HepG2 (cell line): ENCODE data around the gene PRXL2A. TPM values are rescaled to one million over a fixed set of nuclear protein-coding genes. Genes with fewer than 3 reads are reported as not detected.
A peak's percentile ranks its signal among the peaks of the same experiment; 100 is the strongest.

Experiments used
- CBX1 ChIP-seq: IDR thresholded peaks from one replicate; pipeline ENCODE4 v1.6.1; 2016; ENCODE audit warnings: antibody characterized with exemption, low read depth
- CCDC6 ChIP-seq: sonication (generic); formaldehyde crosslinking; IDR thresholded peaks from 2 replicates; pipeline ENCODE4 v1.8.1; 2022; ENCODE audit warnings: mild to moderate bottlenecking, missing genetic modification reagents, moderate library complexity
- ETV6 ChIP-seq: sonication (generic); formaldehyde crosslinking; conservative IDR thresholded peaks from 2 replicates; pipeline ENCODE4 v1.4.0; 2020; ENCODE audit warnings: missing genetic modification reagents
- NBN ChIP-seq: fragments of 450-650 bp; conservative IDR thresholded peaks from 2 replicates; pipeline ENCODE4 v1.6.1; 2017
- NFYB ChIP-seq: sonication (generic); formaldehyde crosslinking; IDR thresholded peaks from 2 replicates; pipeline ENCODE4 v1.4.0; 2020; ENCODE audit warnings: missing genetic modification reagents
- PHF5A ChIP-seq: IDR thresholded peaks from one replicate; pipeline ENCODE4 v1.6.1; 2018; ENCODE audit warnings: low read depth, missing genetic modification reagents; ENCODE audit not compliant: unreplicated experiment
- ZFP36L2 ChIP-seq: sonication (generic); formaldehyde crosslinking; IDR thresholded peaks from 2 replicates; pipeline ENCODE4 v1.4.0; 2020; ENCODE audit warnings: missing genetic modification reagents
- ZNF17 ChIP-seq: sonication (generic); formaldehyde crosslinking; IDR thresholded peaks from 2 replicates; pipeline ENCODE4 v1.5.0; 2020; ENCODE audit warnings: mild to moderate bottlenecking, missing genetic modification reagents
- ZNF224 ChIP-seq: sonication (generic); formaldehyde crosslinking; IDR thresholded peaks from 2 replicates; pipeline ENCODE4 v1.5.0; 2020; ENCODE audit warnings: mild to moderate bottlenecking, missing genetic modification reagents
- ZNF280B ChIP-seq: sonication (generic); formaldehyde crosslinking; IDR thresholded peaks from 2 replicates; pipeline ENCODE4 v1.5.0; 2020; ENCODE audit warnings: missing genetic modification reagents, mild to moderate bottlenecking, borderline replicate concordance
- ZNF317 ChIP-seq: sonication (generic); formaldehyde crosslinking; IDR thresholded peaks from 2 replicates; pipeline ENCODE4 v1.5.0; 2020; ENCODE audit warnings: mild to moderate bottlenecking, missing genetic modification reagents
- ZNF343 ChIP-seq: sonication (generic); formaldehyde crosslinking; IDR thresholded peaks from 2 replicates; pipeline ENCODE4 v1.4.0; 2020; ENCODE audit warnings: mild to moderate bottlenecking, missing genetic modification reagents
- ZNF414 ChIP-seq: sonication (generic); formaldehyde crosslinking; IDR thresholded peaks from 2 replicates; pipeline ENCODE4 v1.5.0; 2020; ENCODE audit warnings: missing genetic modification reagents
- ZNF430 ChIP-seq: sonication (generic); formaldehyde crosslinking; IDR thresholded peaks from 2 replicates; pipeline ENCODE4 v1.9.0; 2021; ENCODE audit warnings: mild to moderate bottlenecking, missing genetic modification reagents
- ZNF678 ChIP-seq: sonication (generic); formaldehyde crosslinking; IDR thresholded peaks from 2 replicates; pipeline ENCODE4 v1.4.0; 2020; ENCODE audit warnings: mild to moderate bottlenecking, missing genetic modification reagents
- ZNF761 ChIP-seq: sonication (generic); formaldehyde crosslinking; conservative IDR thresholded peaks from 2 replicates; pipeline ENCODE4 v1.4.0; 2020; ENCODE audit warnings: mild to moderate bottlenecking, missing genetic modification reagents
- polyA plus RNA-seq, 8 experiments: library from polyadenylated mRNA; depleted of rRNA in 3 of 8; stranded (reverse) in 7 of 8; unstranded in 1 of 8; fragments of >200 nt; fragmentation: Illumina TruSeq in 4 of 8; extraction: Trizol in 4 of 8; gene quantifications; 2 replicates each; pipeline versions ENCODE4 v1.2.1 to v1.2.3, GENCODE V29; 2011 to 2016; ENCODE audit warnings: low read depth in 4 of 8, missing spikeins in 1 of 8, mixed read lengths in 1 of 8; ENCODE audit not compliant: insufficient read depth in 1 of 8
- total RNA-seq, 5 experiments: library from RNA; depleted of rRNA; stranded (reverse); fragments of >200 nt; fragmentation: Illumina TruSeq; extraction: Trizol; gene quantifications; 2 replicates each; pipeline ENCODE4 v1.2.3, GENCODE V29; 2016; ENCODE audit warnings: low read depth in 1 of 5
- TF ChIP-seq, protein P1 (sequence below): sonication (generic); formaldehyde crosslinking; IDR thresholded peaks from 2 replicates; pipeline ENCODE4 v1.5.0; 2020; ENCODE audit warnings: mild to moderate bottlenecking, missing genetic modification reagents, borderline replicate concordance
- TF ChIP-seq, protein P2 (sequence below): sonication (generic); formaldehyde crosslinking; IDR thresholded peaks from 2 replicates; pipeline ENCODE4 v1.8.0; 2022; ENCODE audit warnings: mild to moderate bottlenecking, missing genetic modification reagents, borderline replicate concordance
- TF ChIP-seq, protein P3 (sequence below), 2 experiments: sonication (generic) in 1 of 2; formaldehyde crosslinking in 1 of 2; IDR thresholded peaks; 2 replicates each; pipeline versions ENCODE4 v1.4.0 to v1.6.1; 2018 to 2020; ENCODE audit warnings: missing genetic modification reagents in 2 of 2, borderline replicate concordance in 1 of 2, low read depth in 1 of 2, mild to moderate bottlenecking in 1 of 2, missing biosample characterization in 1 of 2

Gene PRXL2A
- total and polyA plus RNA-seq, 2 of the 13 experiments (the other 11 are each of a cell fraction or from before 2014, with no cell fraction given): 43.9 to 79.9 TPM

- TF ChIP-seq CBX1: no peak
- TF ChIP-seq, protein P1, sequence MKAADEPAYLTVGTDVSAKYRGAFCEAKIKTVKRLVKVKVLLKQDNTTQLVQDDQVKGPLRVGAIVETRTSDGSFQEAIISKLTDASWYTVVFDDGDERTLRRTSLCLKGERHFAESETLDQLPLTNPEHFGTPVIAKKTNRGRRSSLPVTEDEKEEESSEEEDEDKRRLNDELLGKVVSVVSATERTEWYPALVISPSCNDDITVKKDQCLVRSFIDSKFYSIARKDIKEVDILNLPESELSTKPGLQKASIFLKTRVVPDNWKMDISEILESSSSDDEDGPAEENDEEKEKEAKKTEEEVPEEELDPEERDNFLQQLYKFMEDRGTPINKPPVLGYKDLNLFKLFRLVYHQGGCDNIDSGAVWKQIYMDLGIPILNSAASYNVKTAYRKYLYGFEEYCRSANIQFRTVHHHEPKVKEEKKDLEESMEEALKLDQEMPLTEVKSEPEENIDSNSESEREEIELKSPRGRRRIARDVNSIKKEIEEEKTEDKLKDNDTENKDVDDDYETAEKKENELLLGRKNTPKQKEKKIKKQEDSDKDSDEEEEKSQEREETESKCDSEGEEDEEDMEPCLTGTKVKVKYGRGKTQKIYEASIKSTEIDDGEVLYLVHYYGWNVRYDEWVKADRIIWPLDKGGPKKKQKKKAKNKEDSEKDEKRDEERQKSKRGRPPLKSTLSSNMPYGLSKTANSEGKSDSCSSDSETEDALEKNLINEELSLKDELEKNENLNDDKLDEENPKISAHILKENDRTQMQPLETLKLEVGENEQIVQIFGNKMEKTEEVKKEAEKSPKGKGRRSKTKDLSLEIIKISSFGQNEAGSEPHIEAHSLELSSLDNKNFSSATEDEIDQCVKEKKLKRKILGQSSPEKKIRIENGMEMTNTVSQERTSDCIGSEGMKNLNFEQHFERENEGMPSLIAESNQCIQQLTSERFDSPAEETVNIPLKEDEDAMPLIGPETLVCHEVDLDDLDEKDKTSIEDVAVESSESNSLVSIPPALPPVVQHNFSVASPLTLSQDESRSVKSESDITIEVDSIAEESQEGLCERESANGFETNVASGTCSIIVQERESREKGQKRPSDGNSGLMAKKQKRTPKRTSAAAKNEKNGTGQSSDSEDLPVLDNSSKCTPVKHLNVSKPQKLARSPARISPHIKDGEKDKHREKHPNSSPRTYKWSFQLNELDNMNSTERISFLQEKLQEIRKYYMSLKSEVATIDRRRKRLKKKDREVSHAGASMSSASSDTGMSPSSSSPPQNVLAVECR (CRISPR knock-in tag): peak; percentile 50
- 0 out of 2 replicates have a peak, but pooled peaks have one; percentile 14 for TF ChIP-seq ZNF317 (CRISPR knock-in tag)
- TF ChIP-seq NBN: no peak
- no peak for TF ChIP-seq ZNF430 (CRISPR knock-in tag)
- no peak for TF ChIP-seq NFYB
- TF ChIP-seq, protein P2, sequence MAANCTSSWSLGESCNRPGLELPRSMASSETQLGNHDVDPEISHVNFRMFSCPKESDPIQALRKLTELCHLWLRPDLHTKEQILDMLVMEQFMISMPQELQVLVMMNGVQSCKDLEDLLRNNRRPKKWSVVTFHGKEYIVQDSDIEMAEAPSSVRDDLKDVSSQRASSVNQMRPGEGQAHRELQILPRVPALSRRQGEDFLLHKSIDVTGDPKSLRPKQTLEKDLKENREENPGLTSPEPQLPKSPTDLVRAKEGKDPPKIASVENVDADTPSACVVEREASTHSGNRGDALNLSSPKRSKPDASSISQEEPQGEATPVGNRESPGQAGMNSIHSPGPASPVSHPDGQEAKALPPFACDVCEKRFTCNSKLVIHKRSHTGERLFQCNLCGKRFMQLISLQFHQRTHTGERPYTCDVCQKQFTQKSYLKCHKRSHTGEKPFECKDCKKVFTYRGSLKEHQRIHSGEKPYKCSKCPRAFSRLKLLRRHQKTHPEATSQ (CRISPR knock-in tag): no peak
- TF ChIP-seq, protein P3, sequence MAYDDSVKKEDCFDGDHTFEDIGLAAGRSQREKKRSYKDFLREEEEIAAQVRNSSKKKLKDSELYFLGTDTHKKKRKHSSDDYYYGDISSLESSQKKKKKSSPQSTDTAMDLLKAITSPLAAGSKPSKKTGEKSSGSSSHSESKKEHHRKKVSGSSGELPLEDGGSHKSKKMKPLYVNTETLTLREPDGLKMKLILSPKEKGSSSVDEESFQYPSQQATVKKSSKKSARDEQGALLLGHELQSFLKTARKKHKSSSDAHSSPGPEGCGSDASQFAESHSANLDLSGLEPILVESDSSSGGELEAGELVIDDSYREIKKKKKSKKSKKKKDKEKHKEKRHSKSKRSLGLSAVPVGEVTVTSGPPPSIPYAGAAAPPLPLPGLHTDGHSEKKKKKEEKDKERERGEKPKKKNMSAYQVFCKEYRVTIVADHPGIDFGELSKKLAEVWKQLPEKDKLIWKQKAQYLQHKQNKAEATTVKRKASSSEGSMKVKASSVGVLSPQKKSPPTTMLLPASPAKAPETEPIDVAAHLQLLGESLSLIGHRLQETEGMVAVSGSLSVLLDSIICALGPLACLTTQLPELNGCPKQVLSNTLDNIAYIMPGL (CRISPR knock-in tag; IDR thresholded peaks at IDR 0.05; ENCODE audit: borderline replicate concordance in 1 of 2, low read depth in 1 of 2): peak in 1 of 2 experiments; percentile 35; a peak in 1 of 4 replicates
- TF ChIP-seq PHF5A (CRISPR knock-in tag): no peak
- no peak for TF ChIP-seq ZNF678
- no peak for TF ChIP-seq ZNF761 (CRISPR knock-in tag)
- TF ChIP-seq ZNF224 (CRISPR knock-in tag): 0 out of 2 replicates have a peak, but pooled peaks have one; percentile 43
- no peak; the same call in 1 of the 2 replicates for TF ChIP-seq ZNF280B (CRISPR knock-in tag)
- 0 out of 2 replicates have a peak, but pooled peaks have one; percentile 50 for TF ChIP-seq CCDC6 (CRISPR knock-in tag)
- no peak for TF ChIP-seq ZNF17 (CRISPR knock-in tag)
- no peak for TF ChIP-seq ZNF414 (CRISPR knock-in tag)
- TF ChIP-seq ZNF343 (CRISPR knock-in tag): no peak
- TF ChIP-seq ETV6: no peak
- TF ChIP-seq ZFP36L2 (CRISPR knock-in tag): no peak
These were observed 46.4 kb downstream of the PRXL2A start (continued) for GRCh38 chr10:80454513-80455460.
